Fibroblast of the aortic adventitia (primary cell): Measurements from ENCODE around the gene PNCK. TPM values are rescaled to one million over a fixed set of nuclear protein-coding genes. Genes with fewer than 3 reads are reported as not detected.

Source experiments
- DNase-seq: peaks from one replicate; pipeline ENCODE4 v3.0.0-alpha.2; 2010; ENCODE audit warnings: low read depth
- H3K4me3 ChIP-seq: 2 replicates; pipeline ENCODE4 v1.5.1; 2011; ENCODE audit warnings: low read depth, mild to moderate bottlenecking, control low read depth, low read length, moderate library complexity
- total RNA-seq: library from RNA; depleted of rRNA; stranded (reverse); fragments of >200 nt; gene quantifications from 2 replicates; pipeline ENCODE4 v1.2.3, GENCODE V29; 2012; ENCODE audit warnings: low replicate concordance
- TF ChIP-seq, protein P1 (sequence below): IDR thresholded peaks from 2 replicates; pipeline ENCODE4 v1.5.1; 2011; ENCODE audit warnings: mild to moderate bottlenecking, low read length, control low read depth, inconsistent platforms; ENCODE audit not compliant: insufficient read depth

The PNCK gene
- total RNA-seq, 1 donor, result not detected

DNA sequence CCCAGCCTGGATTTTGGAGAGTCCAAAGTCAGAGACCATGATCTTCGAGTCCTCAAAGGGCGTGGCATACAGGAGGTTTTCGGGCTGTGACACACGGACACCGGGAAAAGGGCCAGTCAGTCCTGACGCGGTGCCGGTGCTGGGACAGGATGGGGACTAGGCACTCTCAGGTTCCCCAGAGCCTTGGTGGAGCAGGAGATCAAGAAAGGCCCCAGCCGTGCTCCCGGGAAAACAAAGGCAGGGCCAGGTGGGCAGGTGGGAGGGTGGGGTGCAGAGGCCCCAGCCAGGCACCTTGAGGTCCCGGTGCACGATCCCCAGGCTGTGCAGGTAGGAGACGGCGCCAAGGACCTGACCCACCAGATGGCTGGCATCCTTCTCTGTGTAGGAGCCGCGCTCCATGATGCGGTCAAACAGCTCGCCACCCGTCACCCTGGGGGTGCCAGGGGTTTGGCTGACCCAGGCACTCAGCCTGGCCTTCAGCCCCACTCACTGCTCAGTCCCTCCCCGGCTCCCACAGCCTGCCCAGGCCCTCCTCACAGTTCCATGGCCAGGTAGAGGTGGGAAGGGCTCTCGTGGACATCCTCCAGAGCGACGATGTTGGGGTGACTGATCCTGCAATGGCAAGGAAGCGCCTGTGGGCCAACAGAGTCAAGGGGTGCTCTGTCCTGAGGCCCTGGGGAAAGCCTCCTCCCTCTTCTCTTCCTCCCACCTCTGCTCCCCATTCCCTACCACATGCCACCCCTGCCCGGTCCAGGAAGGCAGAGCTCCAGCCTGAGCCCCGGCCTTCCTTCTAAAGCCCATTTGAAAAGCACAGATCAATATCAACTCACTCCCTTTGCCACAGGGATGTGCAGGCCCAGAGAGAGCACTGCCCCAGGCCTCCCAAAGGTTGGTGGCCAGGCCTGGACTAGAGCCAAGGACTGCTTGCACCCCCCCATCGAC is 1.8 kb downstream of the PNCK start:
- H3K4me3 ChIP-seq, result no peak overlapping the region
- no peak for DNase-seq
- TF ChIP-seq, protein P1, sequence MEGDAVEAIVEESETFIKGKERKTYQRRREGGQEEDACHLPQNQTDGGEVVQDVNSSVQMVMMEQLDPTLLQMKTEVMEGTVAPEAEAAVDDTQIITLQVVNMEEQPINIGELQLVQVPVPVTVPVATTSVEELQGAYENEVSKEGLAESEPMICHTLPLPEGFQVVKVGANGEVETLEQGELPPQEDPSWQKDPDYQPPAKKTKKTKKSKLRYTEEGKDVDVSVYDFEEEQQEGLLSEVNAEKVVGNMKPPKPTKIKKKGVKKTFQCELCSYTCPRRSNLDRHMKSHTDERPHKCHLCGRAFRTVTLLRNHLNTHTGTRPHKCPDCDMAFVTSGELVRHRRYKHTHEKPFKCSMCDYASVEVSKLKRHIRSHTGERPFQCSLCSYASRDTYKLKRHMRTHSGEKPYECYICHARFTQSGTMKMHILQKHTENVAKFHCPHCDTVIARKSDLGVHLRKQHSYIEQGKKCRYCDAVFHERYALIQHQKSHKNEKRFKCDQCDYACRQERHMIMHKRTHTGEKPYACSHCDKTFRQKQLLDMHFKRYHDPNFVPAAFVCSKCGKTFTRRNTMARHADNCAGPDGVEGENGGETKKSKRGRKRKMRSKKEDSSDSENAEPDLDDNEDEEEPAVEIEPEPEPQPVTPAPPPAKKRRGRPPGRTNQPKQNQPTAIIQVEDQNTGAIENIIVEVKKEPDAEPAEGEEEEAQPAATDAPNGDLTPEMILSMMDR, result no peak

GRCh38 chrX:153670748-153671588 is 2.6 kb downstream of the PNCK start:
- TF ChIP-seq, protein P1, result no peak
- DNase-seq, result no peak
- no peak overlapping the region for H3K4me3 ChIP-seq

DNA sequence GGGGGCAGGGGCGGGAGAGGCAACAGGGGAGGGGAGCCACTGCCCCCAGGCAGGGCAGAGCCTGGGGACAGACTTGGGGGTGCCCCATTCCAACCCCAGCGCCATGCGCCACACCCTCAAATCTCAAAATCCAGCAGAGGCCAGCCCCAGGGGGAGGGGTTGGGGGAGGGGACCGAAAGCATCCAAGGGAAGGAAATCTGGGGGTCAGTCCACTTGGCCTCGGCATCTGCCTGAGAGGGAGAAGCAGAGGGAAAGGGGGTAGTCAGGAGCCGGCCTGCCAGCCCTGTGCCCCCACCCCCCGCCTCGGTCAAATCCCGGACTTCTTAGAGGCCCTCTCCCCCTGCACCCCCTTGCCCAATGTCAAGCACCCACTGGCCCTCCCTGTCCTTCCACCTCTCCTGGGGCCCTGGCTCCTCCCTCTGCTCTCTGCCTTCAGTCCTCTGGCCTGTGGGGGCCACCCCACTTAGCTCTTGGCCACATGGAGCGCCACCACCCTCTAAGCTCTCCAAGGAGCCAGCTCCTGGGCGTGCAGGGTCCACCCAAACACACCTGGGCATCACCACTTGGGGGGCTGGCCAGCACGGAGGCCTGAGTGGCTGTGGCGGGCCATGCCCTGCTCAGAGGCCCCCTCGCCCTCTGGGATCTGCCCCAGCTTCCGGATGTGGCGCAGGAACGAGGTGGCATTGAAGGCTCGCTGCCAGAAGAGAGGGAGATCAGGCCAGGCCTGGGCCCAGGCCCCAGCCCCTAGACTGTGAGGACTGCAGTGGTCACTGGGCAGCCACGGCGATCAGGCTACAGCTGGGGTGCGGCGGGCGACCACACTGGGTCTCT is 3.5 kb downstream of the PNCK start:
- no peak for DNase-seq
- TF ChIP-seq, protein P1, result no peak
- H3K4me3 ChIP-seq, result no peak overlapping the region

- TF ChIP-seq, protein P1, result peak; percentile 74
- no peak for DNase-seq
- H3K4me3 ChIP-seq, result no peak overlapping the region
These were observed 4.3 kb downstream of the PNCK start for GRCh38 chrX:153669174-153669890.

- DNase-seq, result no peak
- TF ChIP-seq, protein P1, result no peak
- no peak overlapping the region for H3K4me3 ChIP-seq
These were observed 5.0 kb downstream of the PNCK start for GRCh38 chrX:153668423-153669173.
